K562 (cell line): ENCODE data around the gene DAG1. TPM values are rescaled to one million over a fixed set of nuclear protein-coding genes. Genes with fewer than 3 reads are reported as not detected.

Experiments
- ARHGAP35 ChIP-seq: fragments of 450-650 bp; IDR thresholded peaks from 2 replicates; pipeline ENCODE4 v1.6.1; 2018; ENCODE audit not compliant: partially characterized antibody
- CEBPB ChIP-seq: fragments of 450-650 bp; IDR thresholded peaks from 2 replicates; pipeline ENCODE4 v1.6.1; 2016; ENCODE audit warnings: missing genetic modification characterization, missing compliant biosample characterization
- EP300 ChIP-seq: IDR thresholded peaks from 2 replicates; pipeline ENCODE4 v1.6.1; 2012; ENCODE audit warnings: low read length, improper control_type of control experiment
- KDM4B ChIP-seq, 2 experiments: fragments of 450-650 bp in 1 of 2; sonication (generic) in 1 of 2; IDR thresholded peaks; 2 replicates each; pipeline ENCODE4 v1.6.1; 2016 to 2017; ENCODE audit warnings: borderline replicate concordance in 2 of 2, antibody characterized with exemption in 1 of 2, low read depth in 1 of 2, mild to moderate bottlenecking in 1 of 2
- POLR2AphosphoS2 ChIP-seq: IDR thresholded peaks from 2 replicates; pipeline ENCODE4 v1.6.1; 2012; ENCODE audit warnings: low read length, improper control_type of control experiment
- RBBP5 ChIP-seq: fragments of 200-600 bp; sonication (generic); IDR thresholded peaks from 2 replicates; pipeline ENCODE4 v1.6.1; 2012; ENCODE audit warnings: borderline replicate concordance, mild to moderate bottlenecking, low read length, control low read depth, inconsistent platforms; ENCODE audit not compliant: insufficient read depth, poor library complexity, severe bottlenecking
- RFX1 ChIP-seq: fragments of 450-650 bp; IDR thresholded peaks from 2 replicates; pipeline ENCODE4 v1.6.1; 2016; ENCODE audit warnings: mild to moderate bottlenecking, moderate library complexity
- TEAD4 ChIP-seq, 2 experiments: sonication (generic) in 1 of 2; formaldehyde crosslinking in 1 of 2; IDR thresholded peaks; 2 replicates each; pipeline versions ENCODE4 v1.6.1 to v1.8.0; 2012 to 2022; ENCODE audit warnings: borderline replicate concordance in 1 of 2, inconsistent platforms in 1 of 2, low read length in 1 of 2, mild to moderate bottlenecking in 1 of 2, missing genetic modification reagents in 1 of 2
- UBTF ChIP-seq, 2 experiments: IDR thresholded peaks; 2 replicates each; pipeline ENCODE4 v1.6.1; 2012; ENCODE audit warnings: improper control_type of control experiment in 2 of 2, low read depth in 2 of 2, low read length in 2 of 2, borderline replicate concordance in 1 of 2
- ZBTB5 ChIP-seq: fragments of 450-650 bp; IDR thresholded peaks from 2 replicates; pipeline ENCODE4 v1.6.1; 2017; ENCODE audit warnings: antibody characterized with exemption
- ZNF134 ChIP-seq: fragments of 250-450 bp; sonication (Bioruptor Pico); conservative IDR thresholded peaks from 2 replicates; pipeline ENCODE4 v1.4.0; 2020
- ZNF384 ChIP-seq: IDR thresholded peaks from 2 replicates; pipeline ENCODE4 v1.6.1; 2012; ENCODE audit warnings: low read depth, low read length, improper control_type of control experiment
- polyA plus RNA-seq, 8 experiments: library from polyadenylated mRNA; depleted of rRNA in 4 of 8; stranded (reverse) in 5 of 8; unstranded in 3 of 8; fragments of >200 nt; fragmentation: Nextera tagmentation in 2 of 8; fragmentation: Illumina TruSeq in 1 of 8; extraction: Ambion mirVana in 2 of 8; extraction: Trizol in 1 of 8; gene quantifications; 2 replicates each; pipeline versions ENCODE4 v1.2.1 to v1.2.3, GENCODE V29; 2011 to 2014; ENCODE audit warnings: inconsistent platforms in 1 of 8, missing spikeins in 1 of 8
- total RNA-seq, 7 experiments: library from RNA; depleted of rRNA in 6 of 7; stranded (reverse); fragments of >200 nt in 6 of 7; fragmentation: Illumina TruSeq in 2 of 7; extraction: Trizol in 2 of 7; gene quantifications; 2 replicates each; pipeline versions ENCODE4 v1.2.1 to v1.2.3, GENCODE V29; 2011 to 2021; ENCODE audit warnings: low replicate concordance in 1 of 7
- TF ChIP-seq, protein P1 (sequence below): sonication (generic); formaldehyde crosslinking; IDR thresholded peaks from 2 replicates; pipeline ENCODE4 v1.8.0; 2023; ENCODE audit warnings: mild to moderate bottlenecking, missing genetic modification reagents
- TF ChIP-seq, protein P2 (sequence below): fragments of 250-450 bp; sonication (Bioruptor Pico); IDR thresholded peaks from 2 replicates; pipeline ENCODE4 v1.5.0; 2021; ENCODE audit warnings: mild to moderate bottlenecking, moderate library complexity

DAG1 gene
- total and polyA plus RNA-seq, 9 of the 15 experiments (the other 6 are each of a cell fraction or from before 2014, with no cell fraction given) = 0.29 to 19.6 (median 8.2) TPM

GRCh38 chr3:49465270-49466034, 4.6 kb upstream of the DAG1 start (continued):
- TF ChIP-seq ZBTB5 = no peak
- TF ChIP-seq, protein P1, sequence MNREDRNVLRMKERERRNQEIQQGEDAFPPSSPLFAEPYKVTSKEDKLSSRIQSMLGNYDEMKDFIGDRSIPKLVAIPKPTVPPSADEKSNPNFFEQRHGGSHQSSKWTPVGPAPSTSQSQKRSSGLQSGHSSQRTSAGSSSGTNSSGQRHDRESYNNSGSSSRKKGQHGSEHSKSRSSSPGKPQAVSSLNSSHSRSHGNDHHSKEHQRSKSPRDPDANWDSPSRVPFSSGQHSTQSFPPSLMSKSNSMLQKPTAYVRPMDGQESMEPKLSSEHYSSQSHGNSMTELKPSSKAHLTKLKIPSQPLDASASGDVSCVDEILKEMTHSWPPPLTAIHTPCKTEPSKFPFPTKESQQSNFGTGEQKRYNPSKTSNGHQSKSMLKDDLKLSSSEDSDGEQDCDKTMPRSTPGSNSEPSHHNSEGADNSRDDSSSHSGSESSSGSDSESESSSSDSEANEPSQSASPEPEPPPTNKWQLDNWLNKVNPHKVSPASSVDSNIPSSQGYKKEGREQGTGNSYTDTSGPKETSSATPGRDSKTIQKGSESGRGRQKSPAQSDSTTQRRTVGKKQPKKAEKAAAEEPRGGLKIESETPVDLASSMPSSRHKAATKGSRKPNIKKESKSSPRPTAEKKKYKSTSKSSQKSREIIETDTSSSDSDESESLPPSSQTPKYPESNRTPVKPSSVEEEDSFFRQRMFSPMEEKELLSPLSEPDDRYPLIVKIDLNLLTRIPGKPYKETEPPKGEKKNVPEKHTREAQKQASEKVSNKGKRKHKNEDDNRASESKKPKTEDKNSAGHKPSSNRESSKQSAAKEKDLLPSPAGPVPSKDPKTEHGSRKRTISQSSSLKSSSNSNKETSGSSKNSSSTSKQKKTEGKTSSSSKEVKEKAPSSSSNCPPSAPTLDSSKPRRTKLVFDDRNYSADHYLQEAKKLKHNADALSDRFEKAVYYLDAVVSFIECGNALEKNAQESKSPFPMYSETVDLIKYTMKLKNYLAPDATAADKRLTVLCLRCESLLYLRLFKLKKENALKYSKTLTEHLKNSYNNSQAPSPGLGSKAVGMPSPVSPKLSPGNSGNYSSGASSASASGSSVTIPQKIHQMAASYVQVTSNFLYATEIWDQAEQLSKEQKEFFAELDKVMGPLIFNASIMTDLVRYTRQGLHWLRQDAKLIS (CRISPR knock-in tag) = no peak
- peak; percentile 67; the same call in 1 of the 2 replicates for TF ChIP-seq TEAD4 (IDR thresholded peaks at IDR 0.05; ENCODE audit: low read length)
- TF ChIP-seq TEAD4 (CRISPR knock-in tag; IDR thresholded peaks at IDR 0.05; ENCODE audit: borderline replicate concordance) = no peak
- TF ChIP-seq KDM4B (IDR thresholded peaks at IDR 0.05; ENCODE audit: borderline replicate concordance in 2 of 2, low read depth in 1 of 2) = no peak
- peak; percentile 62 for TF ChIP-seq EP300
- TF ChIP-seq RFX1 = no peak
- TF ChIP-seq ZNF384 = peak; percentile 87
- TF ChIP-seq RBBP5 = no peak
- TF ChIP-seq, protein P2, sequence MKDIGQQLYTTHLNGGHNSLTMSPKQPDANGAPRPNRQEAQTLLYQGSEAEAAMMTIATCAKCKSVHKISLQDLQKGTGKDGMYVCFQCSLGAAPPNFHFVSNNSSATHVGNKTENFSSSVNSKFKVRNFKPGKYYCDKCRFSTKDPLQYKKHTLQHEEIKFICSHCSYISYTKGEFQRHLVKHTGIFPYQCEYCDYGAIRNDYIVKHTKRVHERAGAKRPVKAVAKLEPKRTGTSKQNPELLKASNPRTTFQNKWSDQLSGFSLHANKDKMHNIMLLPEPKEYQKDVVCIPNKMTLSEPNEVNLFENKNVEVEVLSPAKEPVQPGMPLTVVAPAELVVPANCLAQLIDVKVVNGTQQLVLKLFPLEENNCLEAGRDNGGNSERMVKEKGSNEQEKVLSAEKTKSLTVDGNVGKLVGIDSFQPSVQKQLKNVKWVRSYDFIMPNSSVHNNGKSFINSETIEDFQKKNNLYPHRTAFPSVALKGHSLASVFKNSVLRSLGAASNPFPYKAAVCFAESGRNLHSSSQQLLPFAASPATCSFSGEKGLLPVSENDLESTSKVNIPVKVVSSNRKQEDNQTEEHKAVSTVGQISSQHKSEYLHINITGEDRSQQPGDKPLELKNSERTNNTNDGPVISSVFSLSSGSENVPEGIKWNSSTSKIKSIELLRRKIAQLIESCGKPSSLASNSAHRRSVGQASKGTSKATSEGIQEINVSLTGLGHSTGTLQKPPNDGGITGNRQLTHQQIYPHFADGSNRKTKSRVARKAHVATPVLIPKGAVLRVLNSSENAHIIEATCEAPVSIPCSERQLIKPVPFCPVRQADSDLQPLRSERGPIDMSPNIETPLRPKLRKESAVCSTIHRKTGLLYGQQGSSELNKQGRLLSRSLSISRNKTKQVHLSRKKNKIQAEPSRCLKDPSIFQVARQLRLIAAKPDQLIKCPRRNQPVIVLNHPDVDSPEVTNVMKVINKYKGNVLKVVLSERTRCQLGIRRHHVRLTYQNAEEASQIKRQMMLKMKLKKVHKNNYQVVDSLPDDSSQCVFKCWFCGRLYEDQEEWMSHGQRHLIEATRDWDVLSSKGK = no peak
- no peak for TF ChIP-seq POLR2AphosphoS2
- TF ChIP-seq ARHGAP35 = no peak
- no peak for TF ChIP-seq ZNF134 (CRISPR knock-in tag)
- 0 out of 4 replicates have a peak, but pooled peaks of 1 of the 2 experiments have one; percentile 25 for TF ChIP-seq UBTF (IDR thresholded peaks at IDR 0.05; ENCODE audit: borderline replicate concordance in 1 of 2, low read depth in 2 of 2, low read length in 2 of 2)
- peak; percentile 97 for TF ChIP-seq CEBPB (tag)
